Erythroblast (primary cell): Measurements from ENCODE around the gene LPAR3.

ENCODE experiments used
- GATA1 ChIP-seq: IDR thresholded peaks from 2 replicates; pipeline ENCODE4 v1.6.1; 2011; ENCODE audit warnings: low read depth, mild to moderate bottlenecking, control low read depth, low read length, moderate library complexity
- POLR2A ChIP-seq: IDR thresholded peaks from 2 replicates; pipeline ENCODE4 v1.6.1; 2011; ENCODE audit warnings: mild to moderate bottlenecking, low read length

GRCh38 chr1:84851839-84852238, 41.2 kb downstream of the LPAR3 start:
- TF ChIP-seq POLR2A: no peak
- TF ChIP-seq GATA1: no peak
